GM21390 (cell line): ENCODE measurements around the gene DYSF.

Source experiments
- ATAC-seq: cut with Tn5 transposase; IDR thresholded peaks from one replicate; pipeline ENCODE4 v1.9.1; 2021; ENCODE audit not compliant: unreplicated experiment

The DYSF gene

GRCh38 chr2:71611247-71611646 lies 157.9 kb downstream of the DYSF start:
- no peak for ATAC-seq

DNA sequence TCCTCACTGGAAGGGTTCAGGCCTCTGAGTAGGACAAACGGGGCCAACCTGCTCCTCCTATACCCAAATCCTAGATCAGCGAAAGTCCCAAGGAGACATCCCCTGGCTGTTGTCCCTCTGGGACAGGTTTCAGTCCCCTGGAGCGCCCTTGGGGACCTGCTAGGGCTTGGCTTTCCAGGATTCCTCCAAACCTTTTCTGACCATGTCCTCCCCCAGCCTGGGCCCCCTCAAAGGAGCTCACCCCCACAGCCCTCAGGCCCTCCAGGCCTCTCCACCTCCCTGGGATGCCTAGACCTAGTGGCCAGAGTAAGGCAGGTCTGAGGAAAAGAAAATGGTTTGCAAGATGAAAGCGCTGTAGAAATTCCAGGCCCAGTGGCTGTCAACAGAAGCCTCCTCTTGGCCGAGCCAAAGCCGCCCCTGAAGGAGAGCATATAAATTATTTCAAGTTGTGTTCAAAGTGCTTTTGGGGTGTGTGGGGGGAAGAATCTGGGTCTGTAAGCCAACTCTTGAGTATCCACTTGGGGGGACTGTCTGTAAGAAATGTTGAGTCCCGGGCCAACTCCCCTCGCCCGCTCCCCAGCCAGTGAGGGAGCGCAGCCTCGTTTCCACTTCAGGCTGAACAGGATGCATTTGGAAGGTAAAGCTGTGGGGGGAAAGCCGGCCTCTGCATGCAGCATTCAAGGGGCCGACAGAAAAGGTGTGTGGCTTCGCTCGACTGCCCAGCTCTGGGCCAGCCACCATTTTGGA lies 158.6 kb downstream of the DYSF start:
- no peak for ATAC-seq

DNA sequence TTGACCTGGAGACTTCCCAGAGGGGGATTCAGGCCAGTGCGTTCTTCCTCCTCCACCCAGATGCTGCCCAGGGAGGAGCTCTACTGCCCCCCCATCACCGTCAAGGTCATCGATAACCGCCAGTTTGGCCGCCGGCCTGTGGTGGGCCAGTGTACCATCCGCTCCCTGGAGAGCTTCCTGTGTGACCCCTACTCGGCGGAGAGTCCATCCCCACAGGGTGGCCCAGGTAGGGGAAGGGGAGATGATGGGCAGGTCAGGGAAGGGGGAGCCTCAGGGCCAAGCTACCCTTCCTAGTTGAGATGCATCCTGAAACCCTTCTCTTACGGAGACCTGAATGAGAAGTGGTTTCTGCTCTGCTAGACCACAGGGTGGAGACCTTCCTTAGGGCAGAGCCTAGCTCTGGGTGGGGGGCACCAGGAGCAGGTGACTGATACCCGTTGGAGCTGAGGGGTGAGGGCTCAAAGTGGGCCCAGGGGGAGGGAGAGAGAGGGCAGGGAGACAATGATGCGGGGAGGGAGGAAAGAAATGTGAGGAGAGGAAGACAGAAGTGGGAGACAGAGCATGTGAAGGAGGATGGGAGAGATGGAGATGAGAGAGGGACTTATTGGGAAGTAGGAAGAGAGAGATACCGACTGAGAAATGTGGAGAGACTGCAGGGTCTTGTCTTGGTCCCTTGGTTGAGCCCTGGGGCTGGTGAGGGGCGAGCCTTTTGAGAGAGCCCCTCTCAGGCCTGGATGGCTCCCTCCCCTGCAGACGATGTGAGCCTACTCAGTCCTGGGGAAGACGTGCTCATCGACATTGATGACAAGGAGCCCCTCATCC lies 159.4 kb downstream of the DYSF start:
- ATAC-seq, result no peak

- ATAC-seq, result no peak
Measured at GRCh38 chr2:71613403-71613952, 160.1 kb downstream of the DYSF start.

DNA sequence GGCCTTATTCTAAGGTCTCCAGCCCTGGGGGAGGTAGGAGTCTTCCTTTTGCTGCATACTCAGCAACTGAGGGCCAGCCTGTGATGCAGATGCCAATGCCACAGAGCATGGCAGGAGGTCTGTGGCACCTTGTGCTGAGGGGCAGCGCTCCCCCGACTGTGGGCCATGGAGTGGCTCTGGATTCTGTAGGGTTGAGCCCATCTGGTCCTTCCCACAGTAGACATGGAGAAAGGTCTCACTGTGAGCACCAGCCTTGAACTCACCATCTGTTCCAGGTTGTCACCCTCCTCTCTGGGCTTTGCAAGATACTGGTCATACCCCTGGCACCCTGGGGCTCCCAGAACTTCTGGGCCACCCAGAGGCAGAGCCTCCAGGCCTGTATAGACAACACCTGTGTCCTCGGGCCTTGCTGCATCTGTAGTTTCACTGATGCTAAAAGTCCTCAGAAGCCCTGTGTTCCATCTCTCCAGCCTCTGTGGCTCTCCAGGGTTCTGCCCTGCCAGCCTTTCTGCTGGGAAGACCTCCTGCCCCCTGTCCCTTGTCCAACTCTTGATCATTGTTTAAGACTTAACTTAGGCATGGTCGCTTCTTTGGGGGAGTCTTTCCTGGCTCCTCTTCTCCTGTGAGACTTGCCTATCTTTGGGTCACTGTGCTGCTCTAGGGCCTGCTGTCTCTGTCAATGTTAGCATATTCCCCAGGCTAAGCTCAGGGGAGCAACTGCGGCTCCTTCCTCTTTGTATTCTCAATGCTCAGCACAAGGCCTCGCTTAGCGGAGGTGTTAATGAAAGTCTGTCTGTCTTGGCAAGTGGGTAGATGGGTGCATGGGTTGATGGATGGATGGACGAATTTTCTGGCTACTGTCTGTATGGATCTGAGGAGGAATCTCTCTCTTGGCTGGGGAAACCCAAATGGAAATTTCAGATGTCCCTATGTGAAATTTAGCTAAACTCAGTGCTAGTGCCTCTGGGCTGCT lies 160.9 kb downstream of the DYSF start:
- no peak for ATAC-seq

DNA sequence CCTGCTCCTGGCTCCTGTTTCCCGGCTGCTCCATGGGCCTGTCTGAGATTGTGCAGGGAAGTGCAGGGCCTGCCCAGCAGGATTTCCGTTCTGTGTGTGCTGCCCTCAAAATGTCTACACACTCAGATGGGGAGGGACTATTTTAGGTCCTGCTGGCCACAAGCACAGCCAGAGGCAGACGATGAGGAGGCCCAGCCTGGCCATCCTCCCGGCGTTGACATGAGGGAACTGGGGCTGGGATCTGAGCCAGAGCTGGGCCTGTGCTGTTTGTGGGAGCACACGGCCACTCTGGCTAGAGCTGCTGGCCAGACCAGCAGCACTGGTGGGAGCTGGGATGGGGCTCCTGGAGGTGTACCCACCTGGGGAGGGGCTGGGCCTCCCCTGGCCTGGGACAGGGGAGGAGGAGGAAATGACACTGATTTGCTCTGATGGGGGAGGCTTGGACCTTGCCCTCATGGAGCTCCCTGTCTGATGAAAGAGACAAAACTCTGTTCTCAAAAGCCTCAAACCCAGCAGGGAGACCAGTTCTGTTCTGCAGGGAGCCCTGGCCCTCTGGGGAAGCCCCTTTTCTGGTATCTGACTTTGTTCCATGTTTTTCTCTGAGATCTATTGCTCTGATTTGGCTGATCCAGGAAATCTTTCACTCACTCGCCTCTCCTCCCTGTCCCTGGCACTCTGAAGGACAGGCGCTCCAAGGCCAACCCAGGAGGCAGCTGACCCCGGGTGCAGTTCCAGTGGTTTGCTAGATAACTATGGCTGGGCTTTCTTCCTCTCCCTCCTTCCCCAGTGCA lies 161.8 kb downstream of the DYSF start:
- ATAC-seq, result no peak

- no peak for ATAC-seq
Measured at GRCh38 chr2:71615767-71616730, 162.7 kb downstream of the DYSF start.

- ATAC-seq, result no peak
Measured at GRCh38 chr2:71617266-71617665, 163.9 kb downstream of the DYSF start.

- no peak for ATAC-seq
Measured at GRCh38 chr2:71618327-71619113, 165.2 kb downstream of the DYSF start.

GRCh38 chr2:71619230-71619741 lies 165.9 kb downstream of the DYSF start:
- no peak for ATAC-seq

- ATAC-seq, result no peak
Measured at GRCh38 chr2:71620116-71620515, 166.8 kb downstream of the DYSF start.

GRCh38 chr2:71620851-71621251 lies 167.5 kb downstream of the DYSF start:
- ATAC-seq, result no peak

DNA sequence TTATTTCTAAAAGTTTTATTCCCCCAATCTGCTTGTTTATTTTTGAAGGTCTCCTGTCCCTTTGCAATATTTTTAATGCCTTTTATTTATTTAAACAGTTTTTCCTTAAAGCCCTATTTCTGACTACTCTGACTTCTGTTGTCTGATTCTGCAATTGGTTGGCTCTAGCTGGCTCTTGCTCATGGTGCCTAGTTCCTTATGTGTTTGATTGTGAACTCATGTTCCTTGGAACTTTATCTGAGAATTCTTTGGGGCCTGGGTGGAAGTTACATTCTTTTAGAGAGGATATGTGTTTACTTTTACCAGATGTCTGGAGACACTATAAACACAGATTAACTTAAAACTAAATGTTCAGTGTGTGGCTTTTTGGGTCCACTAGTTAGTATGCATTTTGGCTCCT lies 175.9 kb downstream of the DYSF start:
- no peak for ATAC-seq

DNA sequence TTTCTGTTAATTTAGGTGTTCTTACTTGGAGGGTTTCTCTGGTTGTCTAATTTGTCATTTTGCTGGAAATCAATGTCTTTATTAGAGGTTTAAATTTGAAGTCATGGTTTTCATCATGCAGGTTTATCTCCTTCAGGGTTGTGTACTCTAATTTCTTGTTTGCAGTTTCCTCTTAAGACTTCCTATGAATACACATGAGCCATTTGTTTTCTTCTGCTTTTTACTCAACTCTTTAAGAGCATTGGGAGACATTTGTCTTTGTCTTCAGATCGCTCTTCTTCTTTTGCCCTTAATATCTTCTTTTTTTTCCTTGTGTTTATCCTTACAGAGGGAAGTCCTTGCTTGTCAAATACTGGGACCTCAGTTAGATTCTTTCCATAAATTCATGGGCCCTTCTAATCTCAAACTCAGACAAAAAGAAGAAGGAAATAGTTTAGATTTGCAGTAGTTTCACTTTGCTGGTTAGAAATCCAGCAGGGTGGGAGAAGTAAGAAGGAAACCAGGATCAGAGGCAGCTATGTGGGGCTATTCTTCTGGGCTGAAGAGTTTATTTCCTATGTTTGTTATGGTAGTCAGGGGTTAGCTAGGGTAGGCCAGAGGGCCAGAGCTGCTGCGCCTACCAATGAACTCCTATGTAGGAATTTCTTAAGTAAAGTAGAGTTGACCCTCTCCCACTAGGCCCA lies 176.6 kb downstream of the DYSF start:
- ATAC-seq, result no peak

DNA sequence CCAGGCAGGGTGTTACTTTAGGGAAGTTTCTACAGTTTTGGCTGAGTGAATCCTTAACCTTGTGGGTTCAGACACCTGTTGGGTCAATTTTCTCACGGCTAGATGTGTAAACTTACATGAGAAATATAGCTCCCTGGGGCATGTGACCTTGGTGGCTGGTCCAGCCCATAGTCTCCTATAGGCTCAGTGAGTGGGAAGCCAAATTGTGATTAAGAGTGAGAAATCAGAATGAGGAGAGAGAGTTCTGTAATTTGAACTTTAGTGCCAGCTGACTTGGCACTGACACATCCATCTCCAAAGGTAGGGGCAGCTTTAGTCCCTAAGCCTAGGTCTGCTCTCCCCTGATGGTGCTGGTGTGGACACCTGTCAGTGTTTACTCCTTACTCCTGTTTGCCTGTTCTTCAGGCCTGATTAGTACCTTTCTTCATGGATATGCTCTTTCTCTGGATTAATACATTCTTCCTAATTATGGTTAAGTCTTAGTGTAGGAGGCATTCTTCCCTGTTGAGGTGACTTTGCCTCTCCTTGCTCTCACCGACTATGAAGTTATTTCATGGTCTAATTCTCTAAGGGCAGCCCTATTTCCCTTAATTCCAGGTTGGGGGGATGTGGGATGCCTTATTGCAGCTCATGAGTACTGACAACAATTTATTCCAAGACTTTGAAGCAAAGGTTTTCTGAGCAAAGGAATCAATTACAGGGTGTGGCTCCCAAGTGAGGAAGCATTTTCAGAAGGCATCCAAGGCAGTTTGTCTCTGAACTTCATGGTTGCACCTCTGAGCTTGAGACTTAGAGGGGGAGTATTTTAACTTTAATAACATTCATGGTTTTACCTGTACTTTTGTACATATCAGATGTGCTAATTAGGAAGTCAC lies 177.3 kb downstream of the DYSF start:
- no peak for ATAC-seq

GRCh38 chr2:71631411-71631931 lies 178.1 kb downstream of the DYSF start:
- no peak for ATAC-seq
